ENCODE data around the gene MGARP.

MGARP gene

DNA sequence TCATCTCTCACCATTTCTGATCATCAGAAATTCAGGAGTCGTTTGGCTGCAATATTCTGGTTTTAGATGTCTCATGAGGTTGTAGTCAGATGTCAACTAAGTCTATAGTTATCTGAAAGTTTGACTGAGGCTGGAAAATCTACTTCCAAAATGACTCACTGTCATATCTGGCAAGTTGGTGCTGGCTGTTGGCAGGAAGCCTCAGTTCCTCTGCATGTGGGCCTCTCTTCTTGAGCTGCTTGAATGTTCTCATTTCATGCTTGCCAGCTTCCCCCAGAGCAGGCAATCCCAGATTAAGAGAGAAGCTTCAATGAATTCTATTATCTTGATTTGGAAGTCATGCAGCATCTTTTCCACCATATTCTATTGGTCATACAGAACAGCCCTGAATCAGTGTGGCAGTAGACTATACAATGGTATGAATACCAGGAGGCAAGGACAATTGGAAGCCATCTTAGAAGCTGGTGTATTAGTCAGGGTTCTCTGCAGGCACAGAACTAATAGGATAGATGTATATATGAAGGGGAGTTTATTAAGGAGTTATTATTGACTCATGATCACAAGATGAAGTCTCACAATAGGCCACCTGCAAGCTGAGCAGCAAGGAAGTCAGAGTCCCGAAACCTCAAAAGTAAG, 56.2 kb downstream of the MGARP start:
- no peak overlapping the region for H3K27ac ChIP-seq
- TF ChIP-seq, protein P1, sequence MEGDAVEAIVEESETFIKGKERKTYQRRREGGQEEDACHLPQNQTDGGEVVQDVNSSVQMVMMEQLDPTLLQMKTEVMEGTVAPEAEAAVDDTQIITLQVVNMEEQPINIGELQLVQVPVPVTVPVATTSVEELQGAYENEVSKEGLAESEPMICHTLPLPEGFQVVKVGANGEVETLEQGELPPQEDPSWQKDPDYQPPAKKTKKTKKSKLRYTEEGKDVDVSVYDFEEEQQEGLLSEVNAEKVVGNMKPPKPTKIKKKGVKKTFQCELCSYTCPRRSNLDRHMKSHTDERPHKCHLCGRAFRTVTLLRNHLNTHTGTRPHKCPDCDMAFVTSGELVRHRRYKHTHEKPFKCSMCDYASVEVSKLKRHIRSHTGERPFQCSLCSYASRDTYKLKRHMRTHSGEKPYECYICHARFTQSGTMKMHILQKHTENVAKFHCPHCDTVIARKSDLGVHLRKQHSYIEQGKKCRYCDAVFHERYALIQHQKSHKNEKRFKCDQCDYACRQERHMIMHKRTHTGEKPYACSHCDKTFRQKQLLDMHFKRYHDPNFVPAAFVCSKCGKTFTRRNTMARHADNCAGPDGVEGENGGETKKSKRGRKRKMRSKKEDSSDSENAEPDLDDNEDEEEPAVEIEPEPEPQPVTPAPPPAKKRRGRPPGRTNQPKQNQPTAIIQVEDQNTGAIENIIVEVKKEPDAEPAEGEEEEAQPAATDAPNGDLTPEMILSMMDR (IDR thresholded peaks at IDR 0.05): no peak
- no peak for TF ChIP-seq ZFX (IDR thresholded peaks at IDR 0.05; ENCODE audit: borderline replicate concordance)

DNA sequence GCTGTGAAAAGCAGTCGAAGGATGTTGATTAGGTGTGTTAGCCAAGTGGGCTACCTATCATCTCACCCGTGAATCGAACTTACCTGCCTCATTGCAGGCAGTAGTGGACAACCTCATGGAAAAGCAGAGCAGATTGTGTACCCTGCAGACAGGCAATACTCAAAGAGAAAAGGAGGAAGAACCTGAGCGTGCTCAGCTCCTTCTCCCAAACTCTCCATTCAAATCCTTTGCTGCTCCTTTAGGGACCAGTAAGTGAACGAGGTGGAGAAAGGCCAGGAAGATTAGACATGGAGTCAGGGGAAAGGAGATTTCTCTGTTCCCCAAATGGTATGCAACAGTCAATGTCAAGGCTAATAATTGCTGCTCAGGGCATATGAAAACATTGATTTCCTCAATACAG, 57.8 kb downstream of the MGARP start:
- H3K27ac ChIP-seq: no peak overlapping the region
- TF ChIP-seq ZFX (IDR thresholded peaks at IDR 0.05; ENCODE audit: borderline replicate concordance): no peak
- TF ChIP-seq, protein P1 (IDR thresholded peaks at IDR 0.05): no peak

DNA sequence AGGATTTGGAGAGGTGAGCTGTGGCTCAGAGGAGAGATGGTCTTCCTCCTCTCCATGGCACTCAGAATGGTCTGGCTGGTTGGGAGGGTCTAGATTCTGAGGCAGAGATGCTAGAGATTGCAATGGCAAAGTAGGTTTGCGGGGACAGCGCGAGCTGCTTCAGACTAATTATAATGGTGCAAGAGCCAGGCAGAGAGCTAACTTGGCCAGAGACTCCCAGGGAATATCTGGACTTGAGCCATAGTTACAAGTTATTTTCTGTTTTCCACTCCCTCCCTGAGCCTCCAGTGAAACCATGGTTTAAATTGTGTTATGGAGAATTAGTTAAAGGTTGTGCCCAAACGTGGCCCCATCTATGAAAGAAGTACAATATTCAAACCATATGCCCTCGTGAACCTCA, 58.3 kb downstream of the MGARP start:
- no peak overlapping the region for H3K27ac ChIP-seq
- TF ChIP-seq, protein P1 (IDR thresholded peaks at IDR 0.05): no peak
- TF ChIP-seq ZFX (IDR thresholded peaks at IDR 0.05; ENCODE audit: borderline replicate concordance): no peak

DNA sequence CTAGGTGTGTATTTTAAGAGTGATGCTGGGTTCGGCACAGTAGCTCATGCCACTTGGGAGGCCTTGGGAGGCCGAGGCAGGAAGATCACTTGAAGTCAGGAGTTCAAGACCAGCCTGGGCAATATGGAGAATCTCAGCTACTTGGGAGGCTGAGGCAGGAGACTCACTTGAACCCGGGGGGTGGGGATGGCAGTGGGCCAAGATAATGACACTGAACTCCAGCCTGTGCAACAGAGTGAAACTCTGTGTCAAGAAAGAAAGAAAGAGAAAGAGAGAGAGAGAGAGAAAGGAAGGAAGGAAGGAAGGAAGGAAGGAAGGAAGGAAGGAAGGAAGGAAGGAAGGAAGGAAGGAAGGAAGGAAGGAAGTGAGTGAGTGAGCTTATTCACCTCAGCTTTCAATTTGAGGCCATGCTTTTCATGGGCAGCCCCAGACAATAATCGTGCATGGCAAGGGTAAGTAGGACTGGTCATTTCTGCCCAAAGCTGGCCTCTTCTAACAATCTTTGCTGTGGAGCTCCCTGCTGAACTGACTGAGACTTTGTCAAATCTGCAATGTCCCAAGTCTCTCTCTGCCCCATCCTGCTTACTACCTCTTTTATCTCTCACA, 60.5 kb downstream of the MGARP start:
- TF ChIP-seq ZFX (IDR thresholded peaks at IDR 0.05; ENCODE audit: borderline replicate concordance): no peak
- TF ChIP-seq, protein P1 (IDR thresholded peaks at IDR 0.05): no peak
- H3K27ac ChIP-seq: no peak overlapping the region

All from 22Rv1 (cell line).